ENCODE results near the gene NSMF.

Gene NSMF, protein sequence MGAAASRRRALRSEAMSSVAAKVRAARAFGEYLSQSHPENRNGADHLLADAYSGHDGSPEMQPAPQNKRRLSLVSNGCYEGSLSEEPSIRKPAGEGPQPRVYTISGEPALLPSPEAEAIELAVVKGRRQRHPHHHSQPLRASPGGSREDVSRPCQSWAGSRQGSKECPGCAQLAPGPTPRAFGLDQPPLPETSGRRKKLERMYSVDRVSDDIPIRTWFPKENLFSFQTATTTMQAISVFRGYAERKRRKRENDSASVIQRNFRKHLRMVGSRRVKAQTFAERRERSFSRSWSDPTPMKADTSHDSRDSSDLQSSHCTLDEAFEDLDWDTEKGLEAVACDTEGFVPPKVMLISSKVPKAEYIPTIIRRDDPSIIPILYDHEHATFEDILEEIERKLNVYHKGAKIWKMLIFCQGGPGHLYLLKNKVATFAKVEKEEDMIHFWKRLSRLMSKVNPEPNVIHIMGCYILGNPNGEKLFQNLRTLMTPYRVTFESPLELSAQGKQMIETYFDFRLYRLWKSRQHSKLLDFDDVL

DNA sequence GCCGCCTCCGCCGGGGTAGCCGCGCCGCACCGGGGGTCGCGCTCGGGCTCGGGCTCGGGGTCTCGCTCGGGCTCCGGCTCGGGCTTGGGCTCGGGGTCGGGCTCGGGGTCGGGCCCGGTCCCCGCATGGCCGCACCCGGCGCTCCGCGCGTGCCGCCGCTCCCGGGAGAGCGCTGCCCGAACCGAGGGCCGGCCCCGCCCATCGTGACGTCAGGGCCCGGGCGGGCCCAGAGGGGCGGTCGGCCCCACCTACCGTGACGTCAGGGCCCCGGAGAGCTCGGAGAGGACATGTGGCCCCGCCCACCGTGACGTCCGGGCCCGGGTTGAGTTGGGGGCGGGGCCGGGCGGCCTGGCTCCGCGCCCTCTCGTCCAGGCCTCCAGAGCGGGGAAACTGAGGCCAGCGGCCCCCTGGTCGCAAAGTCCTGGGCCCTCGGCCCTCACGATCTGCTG is at the start of gene NSMF:
Gene NSMF (minus strand): TSS at position 183 of the 449 bp plus-strand sequence. CDS start 232 bp downstream, outside the sequence.
- DNase-seq (ENCODE audit: low read depth, low spot score) = peak; percentile 65

DNA sequence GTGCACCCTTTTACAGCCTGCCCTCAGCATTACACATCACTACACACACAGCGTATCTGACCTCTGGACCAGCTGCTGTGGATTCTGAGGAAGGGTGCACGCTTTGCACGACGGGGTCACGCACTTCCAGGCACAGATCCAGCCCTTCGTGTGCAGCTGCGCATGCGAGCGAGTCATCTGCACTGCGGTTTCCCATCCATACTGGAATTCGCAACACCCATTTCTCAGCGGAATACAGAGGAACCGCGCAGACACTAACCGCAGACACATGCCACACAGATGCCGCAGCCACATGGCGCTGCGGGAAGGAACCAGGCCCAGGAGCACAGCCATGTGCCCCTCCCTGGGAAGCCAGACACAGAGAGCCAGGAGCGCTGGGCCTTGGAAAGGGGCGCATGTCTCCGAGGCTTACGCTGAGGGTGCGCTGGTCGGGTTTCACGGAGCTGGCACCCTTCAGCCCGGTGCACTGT is 47.6 kb upstream of the NSMF start:
- DNase-seq (ENCODE audit: low read depth, low spot score) = no peak

DNA sequence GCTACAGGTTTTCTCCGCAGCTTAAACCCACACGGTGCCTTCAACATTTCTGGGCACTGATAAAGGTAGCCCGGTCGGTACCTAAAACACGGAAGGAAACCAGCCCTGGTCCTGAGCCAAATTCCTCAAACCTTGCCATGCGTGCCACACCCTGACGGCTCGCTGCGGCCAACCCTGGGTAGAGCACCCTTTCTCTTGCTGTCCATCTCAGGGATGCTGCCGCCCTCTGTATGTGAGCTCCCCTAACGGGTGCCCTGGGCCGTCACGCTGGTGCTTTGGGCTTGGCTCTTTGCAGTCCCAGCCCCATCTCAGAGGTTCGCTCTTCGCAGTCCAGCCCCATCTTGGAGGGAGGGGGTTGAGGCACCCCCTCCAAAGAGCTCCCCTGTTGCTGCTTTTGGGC is 47.1 kb upstream of the NSMF start:
- no peak for DNase-seq (ENCODE audit: low read depth, low spot score)

DNA sequence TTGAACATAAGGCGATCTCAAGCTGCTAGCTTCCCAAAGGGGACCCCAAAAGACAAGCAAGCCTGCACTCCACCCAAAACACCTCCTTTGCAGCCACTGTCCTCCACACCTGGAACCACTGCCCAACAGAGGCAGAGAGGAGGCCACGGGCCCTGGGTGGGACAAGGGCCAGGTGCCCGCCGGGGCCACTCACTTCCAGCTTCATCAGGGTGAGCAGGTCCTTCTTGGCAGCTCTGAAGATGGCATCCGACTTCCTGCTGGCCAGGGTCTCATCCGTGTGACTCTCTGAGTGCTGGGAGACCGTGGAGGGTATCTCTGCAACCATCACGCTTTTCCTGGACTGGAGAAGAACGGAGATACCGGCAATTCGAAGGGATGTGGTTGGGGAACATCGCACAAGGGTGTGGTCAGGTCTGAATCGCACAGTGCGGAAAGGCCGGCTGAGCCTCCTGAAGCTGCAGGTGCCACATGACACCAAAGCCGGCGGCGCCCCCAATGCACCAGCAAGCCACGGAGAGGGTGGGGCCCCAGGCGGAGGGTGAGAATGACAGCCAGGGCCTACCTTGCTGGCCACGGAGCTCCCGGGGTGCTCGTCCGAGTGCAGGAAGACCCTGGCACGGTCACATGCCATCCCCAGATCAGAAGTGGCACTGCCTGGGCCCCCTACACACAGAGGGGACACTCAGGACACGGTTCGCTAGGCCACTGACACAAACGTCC is 46.4 kb upstream of the NSMF start:
- DNase-seq (ENCODE audit: low read depth, low spot score) = no peak

DNA sequence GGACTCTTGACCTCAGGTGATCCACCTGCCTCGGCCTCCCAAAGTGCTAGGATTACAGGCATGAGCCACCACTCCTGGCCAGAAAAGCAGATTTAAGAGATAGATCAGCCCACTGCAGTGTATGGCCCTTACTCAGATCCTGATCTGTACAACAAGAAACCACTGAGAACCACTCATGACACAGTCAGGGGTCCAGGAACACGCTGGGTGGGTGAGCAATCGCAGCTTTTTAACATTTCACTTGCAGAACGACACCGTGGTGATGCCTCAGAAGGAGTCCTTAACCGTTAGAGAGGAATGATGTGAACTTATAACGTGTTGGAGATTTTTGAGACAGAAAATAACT is 45.3 kb upstream of the NSMF start:
- no peak for DNase-seq (ENCODE audit: low read depth, low spot score)

DNA sequence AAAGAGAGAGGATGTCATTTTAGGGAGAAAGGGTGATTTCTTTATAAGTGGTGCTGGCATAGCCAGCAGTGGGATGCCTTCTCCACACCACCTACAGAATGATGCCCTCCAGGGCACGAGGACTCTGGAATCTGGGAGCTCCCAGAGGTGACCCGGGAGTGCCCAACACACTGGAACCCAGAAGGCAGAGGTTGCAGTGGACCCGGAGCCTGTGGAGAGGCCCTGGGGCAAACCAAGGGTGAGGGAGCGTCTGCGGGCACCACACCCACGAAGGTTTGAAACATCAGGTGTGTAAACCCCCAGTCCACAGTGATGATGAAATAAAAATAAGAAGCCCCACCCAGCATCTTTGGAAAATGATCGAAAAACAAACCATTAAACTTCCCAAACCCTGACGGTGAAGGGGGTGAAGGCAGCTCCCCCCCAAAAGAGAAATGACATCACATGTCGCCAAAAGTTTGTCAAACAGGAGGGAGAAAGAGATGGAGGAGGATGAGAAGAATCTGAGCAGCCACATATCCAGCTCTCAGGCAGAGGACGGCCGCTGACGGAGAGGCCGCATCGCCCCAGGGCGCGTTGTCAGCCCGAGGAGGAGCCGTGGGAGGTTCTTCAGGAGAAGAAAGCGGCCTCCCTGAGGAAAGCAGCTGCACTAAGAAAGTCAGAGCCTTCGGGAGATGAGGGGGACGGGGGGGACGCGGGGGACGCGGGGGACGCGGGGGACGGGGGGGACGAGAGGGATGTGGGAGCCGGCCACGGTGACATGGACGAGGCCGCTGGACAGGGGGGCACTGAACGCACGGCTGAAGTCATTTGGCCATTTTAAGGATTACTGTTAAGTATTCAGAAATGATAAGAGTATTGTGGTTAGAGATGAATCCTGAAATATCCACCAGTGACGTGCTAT is 43.1 kb upstream of the NSMF start:
- DNase-seq (ENCODE audit: low read depth, low spot score) = no peak

DNA sequence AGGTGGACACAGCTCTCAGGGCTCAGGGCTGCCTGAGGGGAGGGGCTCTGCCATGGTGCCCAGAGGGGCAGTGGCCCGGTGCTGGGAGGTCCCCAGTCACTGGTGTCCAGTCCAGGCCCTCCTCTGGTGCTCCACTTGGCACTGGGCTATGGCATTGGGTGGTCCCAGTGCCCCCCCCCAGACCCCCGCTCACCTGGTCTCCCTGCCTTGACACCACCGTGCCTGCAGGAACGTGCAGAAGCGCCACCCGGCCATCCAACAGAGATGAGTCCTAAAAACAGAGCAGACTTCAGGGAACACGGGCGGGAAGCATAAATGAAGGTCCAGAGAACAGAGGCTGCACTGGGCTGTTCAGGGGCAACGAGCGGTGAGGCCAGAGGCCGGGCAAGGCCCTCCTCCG is 42.3 kb upstream of the NSMF start:
- no peak for DNase-seq (ENCODE audit: low read depth, low spot score)

DNA sequence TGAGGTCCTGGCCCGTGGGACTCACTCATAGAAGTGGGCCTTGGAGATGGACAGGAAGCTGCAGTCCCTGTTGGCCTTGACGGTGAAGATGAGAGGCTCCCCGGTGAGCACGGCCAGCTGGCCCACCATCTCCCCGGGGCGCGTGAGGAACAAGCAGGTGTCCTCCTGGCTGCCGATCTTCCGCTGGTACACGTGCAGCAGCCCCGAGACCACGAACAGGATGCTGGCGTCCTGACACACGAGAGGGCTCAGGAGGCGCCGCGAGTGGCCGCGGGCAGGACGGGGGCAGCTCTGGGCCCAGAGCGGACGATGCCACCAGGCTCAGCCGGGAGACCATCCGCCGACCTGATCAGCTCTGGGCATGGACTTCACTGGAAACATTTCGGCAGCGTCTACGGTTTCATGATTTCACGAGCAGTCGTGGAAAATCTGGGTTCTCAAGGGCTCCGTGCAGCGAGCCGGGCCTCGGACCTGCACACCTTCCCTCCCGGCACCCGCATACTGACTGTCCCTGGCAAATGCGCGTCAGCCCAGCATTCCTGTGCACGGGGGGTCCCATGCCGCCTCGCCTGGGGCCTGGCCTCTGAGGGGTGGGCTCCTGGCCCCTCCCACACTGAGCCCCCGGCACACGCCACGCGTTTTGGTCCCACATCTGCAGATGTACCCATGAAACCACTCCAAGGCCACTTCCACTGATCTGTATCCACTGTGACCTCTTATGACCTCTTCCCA is 41.7 kb upstream of the NSMF start:
- DNase-seq (ENCODE audit: low read depth, low spot score) = no peak

DNA sequence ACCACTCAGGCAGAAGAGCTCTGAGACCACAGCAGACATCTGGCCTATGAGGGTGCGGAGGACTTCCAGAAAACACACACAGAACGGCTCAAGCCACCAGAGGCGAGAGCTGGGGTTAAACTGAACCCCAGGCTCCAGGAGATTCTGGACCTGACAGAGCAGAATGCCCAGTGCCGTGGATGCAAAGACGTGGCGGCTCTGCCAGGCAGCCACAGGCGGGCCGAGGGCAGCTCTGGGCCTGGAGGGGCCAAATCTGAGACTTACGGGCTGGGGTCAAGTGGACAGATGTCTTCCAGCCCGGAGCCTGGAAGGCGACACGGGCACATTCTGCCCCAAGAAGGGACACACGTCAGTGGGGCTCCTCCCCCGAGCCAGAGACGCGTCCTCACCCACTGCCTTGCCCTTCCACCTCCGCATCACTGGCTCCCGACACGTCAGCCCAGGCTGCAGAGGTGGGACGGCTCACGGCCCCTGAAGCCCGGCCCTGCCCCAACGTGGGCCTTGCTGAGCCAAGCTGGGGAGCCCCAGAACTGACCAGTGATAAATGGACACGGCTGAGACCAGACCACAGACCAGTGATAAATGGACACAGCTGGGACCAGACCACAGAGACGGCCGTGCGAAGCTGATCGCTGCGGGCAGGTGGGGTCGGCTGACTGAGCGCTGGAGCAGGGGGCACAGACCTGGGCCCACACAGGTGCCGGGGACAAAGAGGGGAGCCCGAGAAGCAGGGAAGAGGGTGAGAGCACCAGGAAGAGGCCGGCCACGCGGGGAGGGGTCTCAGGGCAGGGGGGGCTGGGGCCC is 40.9 kb upstream of the NSMF start:
- no peak for DNase-seq (ENCODE audit: low read depth, low spot score)

DNA sequence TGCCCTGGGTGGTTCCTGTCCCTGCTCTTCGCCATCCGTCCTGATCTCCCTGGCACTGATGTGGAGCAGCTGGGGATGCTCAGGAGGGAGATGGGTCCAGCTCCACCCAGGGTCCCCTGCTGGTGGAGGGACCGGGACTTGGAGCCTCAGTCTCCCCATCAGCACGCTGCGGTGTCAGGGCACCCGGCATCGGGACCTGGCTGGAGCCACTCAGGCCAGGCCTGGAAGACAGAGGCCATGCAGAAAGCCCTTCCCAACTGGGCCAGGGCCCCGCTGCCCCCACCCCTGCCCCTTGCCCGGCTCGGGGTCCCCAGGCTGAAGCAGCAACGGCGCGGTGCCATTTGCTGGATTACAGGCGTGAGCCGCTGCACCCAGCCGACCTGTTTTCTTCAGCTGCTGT is 40.3 kb upstream of the NSMF start:
- DNase-seq (ENCODE audit: low read depth, low spot score) = no peak

DNA sequence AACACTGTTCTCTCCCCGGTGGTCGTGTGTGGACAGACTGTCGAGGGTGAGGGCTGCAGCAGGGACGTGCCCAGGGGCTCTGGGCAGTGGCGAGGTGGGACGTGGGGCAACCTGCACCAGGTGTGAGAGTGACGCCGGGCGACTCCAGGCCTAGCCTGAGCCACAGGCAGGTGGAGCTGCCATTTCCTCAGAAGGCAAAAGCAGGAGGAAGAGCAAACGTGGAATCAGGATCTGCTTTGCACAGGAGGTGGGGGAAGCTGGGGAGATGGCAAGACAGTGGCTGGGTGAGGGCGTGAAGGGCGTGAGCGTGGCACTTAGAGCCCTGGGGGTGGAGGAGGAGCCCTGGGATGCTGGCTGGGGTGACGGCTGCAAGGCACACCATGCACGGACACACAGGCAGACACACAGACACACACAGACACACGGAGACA is 39.6 kb upstream of the NSMF start:
- DNase-seq (ENCODE audit: low read depth, low spot score) = no peak

DNA sequence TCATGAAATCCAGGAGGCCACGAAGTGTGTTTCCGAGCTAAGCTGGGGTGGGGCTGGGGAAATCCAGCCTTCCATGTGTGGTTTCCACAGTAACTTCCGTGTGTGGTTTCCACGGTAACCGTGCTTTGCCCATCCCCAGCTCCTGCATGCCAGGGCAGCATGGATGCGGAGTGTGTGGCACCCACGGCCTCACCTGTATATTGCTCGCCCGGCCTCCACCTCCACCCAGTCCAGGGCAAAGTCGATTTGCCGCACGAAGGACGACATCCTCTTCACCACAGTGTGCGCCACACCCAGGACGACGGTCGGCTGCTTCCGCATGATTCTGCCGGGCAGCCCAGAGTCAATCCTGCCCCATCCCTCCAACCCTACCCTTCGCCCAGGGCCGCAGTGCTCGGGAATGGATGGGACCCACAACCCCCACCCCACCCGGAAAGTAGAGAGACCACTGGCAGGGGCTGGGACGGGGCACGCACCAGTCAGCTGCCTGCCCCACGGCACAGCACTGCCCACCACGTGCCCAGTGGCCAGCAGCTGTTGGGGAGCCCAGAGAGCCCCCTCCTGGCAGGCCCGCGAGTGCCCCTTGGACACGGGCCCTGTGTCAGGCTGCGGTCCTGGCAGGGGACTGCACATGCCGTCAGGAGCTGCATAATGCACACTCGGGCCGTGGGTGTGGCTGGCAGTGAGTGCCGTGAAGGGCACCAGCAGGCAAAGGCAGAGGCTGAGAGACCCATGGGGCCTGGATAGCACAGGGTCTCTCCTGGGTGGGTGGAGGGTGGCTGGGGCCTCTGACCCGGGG is 39.0 kb upstream of the NSMF start:
- no peak for DNase-seq (ENCODE audit: low read depth, low spot score)

DNA sequence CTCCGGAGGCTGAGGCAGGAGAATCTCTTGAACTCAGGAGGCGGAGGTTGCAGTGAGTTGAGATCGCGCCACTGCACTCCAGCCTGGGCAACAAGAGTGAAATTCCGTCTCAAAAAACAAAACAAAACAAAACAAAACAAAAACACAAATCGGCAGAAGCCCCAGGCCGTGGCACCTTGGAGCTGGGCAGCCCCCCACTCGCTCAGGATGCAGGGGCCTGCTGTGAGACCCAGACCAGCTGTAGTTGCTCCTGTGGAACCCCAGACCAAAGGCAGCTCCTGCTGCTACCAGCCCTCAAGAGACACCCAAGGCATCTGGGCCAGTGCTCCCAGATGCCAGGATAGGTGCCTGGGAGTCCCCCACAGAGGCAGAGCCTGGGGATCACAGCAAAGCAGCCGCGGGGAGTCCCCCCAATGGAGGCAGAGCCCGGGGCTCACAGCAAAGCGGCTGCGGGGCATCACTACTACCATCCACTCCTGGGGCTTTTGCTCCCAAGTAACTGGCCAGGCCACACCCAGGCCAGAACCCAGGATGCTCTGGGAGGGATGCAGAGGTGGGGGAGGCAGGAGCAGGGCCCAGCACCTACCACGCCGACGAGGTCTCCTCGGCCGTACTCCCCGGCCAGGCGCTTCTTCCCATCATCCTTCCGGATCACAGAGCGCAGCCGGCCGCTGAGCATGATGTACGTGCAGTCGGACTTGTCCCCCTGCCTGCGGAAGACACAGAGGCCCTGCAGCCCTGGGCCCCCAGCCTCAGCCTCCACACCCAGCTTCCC is 37.7 kb upstream of the NSMF start:
- no peak for DNase-seq (ENCODE audit: low read depth, low spot score)

DNA sequence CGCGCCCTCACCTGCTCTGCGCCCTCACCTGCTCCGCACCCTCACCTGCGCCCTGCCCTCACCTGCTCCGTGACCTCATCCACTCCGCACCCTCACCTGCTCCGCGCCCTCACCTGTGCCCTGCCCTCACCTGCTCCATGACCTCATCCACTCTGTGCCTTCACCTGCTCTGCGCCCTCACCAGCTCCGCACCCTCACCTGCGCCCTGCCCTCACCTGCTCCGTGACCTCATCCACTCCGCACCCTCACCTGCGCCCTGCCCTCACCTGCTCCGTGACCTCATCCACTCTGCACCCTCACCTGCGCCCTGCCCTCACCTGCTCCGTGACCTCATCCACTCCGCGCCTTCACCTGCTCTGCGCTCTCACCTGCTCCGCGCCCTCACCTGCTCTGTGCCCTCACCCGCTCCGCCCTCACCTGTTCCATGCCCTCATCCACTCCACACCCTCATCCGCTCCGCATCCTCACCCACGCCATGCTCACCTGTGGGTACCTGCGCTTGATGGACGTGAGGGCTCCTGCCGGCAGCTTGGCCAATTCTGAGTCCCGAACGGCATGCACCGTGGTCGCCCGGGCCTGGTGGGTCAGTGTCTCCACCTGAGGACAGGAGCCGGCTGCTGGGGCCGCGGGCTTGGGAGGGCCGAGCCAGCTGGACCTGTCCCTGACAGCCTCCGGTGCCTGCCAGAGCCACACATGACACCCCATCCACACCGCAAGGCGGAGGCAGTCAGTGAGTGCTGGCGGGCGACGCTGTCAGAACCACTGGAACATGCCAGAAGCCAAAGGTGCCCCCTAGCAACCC is 35.6 kb upstream of the NSMF start:
- no peak for DNase-seq (ENCODE audit: low read depth, low spot score)

DNA sequence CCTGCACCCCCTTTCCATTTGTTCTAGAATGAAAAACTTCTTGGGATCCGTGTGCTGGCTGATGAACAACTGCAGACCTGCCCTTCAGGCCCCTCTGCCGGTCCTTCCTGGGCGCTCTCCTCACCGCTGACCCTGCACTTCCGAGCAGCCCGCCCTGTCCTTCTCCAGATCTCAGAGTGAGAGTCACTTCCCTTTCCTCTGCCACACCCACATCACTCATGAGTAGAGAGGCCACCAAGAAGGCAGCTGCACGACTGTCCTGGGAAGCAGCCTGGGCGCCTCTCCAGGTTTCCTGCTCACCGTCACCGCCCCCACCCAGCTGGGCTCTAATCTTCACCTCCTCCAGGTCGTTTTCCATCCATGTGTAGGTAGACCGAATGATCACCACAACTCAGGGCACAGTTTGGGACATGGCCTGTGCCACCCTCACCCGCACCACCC is 35.0 kb upstream of the NSMF start:
- DNase-seq (ENCODE audit: low read depth, low spot score) = no peak

DNA sequence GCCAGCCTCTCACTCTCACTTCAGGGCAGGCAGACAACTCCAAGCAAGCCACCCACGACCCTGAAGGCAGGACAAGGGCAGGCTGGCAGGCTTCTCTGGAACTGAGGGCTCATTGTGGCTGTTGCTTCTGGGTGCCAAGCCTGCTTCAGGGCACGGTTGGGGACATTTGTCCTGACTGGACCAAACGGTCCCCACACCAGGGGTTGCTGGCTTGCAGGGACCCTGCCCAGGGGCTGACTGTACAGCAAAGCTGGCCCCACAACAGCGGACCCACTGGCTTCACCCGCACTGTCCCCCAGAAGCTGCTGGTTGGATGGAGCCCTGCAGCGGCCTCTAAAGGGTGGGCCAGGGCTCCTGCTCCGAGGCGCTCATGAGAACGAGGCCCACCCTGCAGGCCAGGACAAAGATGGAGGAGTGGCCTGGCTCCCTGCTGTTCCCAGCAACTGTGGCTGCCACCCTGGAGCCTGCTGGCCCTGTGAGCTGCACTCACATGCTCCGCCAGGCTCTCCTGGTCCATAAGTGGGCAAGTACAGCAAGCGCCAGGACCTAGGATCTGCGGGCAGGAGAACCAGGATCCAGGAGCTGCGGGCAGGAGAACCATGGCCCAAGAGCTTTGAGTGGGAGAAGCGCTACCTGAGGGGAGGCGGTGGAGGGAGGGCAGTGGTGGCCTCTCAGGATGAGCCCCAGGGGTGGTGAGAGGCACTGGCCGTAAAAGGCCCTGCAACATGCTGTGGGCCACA is 34.4 kb upstream of the NSMF start:
- DNase-seq (ENCODE audit: low read depth, low spot score) = no peak

All from smooth muscle cell of the brain vasculature (primary cell).